NOMO-1 treated with DMSO at 0.1 percent for 48 hours (cell line): ENCODE results near the gene SAMD10.
"Not testable (repeated sequence)": the region's sequence is repeated elsewhere in the genome, so short reads cannot be mapped to it uniquely, and the experiment has no call there.

Experiments used
- DNase-seq: peaks from one replicate; lab custom pipeline; 2025; ENCODE audit not compliant: unreplicated experiment; lab: John Stamatoyannopoulos, UW

SAMD10 gene

GRCh38 chr20:64003960-64004725 lies 24.7 kb upstream of the SAMD10 start:
- DNase-seq: no peak

GRCh38 chr20:64001607-64002011 lies 22.2 kb upstream of the SAMD10 start:
- DNase-seq: no peak

GRCh38 chr20:64000906-64001305 lies 21.5 kb upstream of the SAMD10 start:
- no peak for DNase-seq

DNA sequence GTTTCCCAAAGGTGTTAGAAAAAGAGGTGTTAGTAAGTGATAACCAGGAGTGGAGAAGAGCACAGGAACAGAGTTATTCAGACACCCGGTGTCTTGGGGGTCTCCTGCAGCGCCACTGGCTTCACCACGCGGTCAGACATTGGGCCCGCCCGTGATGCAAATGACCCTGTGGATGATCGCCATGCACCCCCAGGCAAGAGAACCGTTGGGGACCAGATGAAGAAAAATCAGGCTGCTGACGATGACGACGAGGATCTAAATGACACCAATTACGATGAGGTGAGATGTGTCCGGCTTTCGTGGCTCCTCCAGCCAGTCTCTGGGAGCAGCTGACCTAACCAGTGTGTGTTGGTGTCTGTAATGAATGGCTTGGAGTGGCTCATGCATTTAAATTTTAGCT lies 3.5 kb upstream of the SAMD10 start:
- DNase-seq: no peak

- peak; percentile 97 for DNase-seq
Measured at GRCh38 chr20:63980806-63981728, 1.6 kb upstream of the SAMD10 start, which contains the start of gene PRPF6. PRPF6 (plus strand) TSS chr20:63981132; CDS start chr20:63981246, 114 bp downstream.

GRCh38 chr20:63980317-63980805 lies 919 bp upstream of the SAMD10 start:
- no peak for DNase-seq

DNA sequence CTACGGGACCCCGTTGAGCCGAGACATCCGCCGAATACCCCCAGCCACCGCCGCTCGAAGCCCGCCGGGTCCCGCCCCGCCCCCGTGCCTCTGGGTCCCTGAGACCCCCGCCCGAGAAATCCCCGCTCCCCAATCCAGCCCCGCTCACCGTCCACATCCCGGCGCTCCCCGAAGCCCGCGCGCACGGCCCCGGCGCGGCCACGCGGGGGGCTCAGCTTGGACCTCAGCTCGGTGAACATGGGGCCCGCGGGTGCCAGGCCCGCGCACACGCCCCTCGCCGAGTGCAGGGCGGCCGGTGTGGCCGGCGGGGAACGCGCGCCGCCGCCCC lies 249 bp downstream of the SAMD10 start:
- no peak for DNase-seq

- peak; percentile 10 for DNase-seq
Measured at GRCh38 chr20:63978319-63979228, 868 bp downstream of the SAMD10 start.

DNA sequence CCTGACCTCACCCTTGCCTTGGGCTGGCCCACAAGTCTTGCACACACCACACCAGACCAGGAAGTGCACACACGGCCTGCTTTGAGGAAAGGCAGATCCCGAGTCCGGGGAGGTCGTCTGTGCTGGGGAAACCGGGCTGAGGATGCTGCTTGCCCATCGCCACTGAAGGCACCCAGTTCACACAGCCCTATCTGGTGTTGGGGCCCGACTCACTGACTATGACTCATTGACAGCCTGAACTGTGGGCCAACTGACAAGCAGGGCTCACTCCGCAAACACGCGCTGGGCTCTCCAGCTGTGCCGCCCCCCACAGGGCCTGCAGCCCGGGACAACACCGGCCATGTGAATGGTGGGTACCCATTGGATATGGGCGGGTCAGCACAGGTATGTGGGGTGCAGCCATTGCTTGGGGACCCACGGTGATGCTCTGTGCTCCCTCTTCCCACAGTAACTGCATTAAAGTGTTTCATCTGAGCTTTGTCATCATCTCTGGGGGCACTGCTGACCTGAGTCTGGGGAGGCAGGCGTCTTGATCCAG lies 1.6 kb downstream of the SAMD10 start:
- DNase-seq: peak; percentile 45

DNA sequence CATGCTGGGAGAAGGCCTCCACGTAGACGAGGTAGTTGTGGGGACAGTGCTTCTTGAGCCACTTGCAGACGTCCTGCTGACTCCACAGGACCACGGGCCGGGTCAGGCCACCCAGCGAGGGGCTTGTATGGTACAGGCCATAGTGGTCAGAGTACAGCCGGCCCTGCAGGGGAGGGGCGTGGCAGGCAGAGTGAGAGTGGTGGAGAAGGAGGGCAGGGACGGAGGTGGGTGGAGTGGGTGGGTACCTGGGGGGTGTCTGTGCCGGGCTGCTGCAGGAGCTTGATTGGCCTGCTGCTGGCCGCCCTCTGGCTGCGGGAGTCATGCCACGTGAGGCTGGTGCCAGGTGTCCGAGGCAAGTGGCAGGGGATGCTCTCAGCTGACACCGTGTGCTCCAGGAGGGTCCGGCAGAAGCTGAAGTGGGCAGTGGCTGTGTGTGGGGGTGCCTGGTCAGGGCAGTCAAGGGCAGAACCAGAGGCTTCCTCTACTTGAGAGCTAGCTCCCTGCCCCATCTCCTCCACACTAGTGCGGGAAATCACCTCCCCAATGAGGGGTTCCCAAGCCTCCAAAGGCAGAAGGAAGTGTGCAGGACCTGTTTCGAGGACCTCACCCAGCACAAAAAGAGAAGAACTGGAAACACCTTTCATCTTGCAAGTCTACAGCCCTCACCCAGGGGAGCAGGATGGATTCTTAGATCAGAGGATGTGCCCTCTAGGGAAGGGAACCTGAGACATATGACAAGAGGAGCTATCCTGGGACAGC lies 2.3 kb downstream of the SAMD10 start:
- DNase-seq: no peak

- DNase-seq: not testable (repeated sequence)
Measured at GRCh38 chr20:63976511-63976910, 2.9 kb downstream of the SAMD10 start.

GRCh38 chr20:63974402-63975200 lies 4.8 kb downstream of the SAMD10 start:
- no peak for DNase-seq

GRCh38 chr20:63973636-63974401 lies 5.6 kb downstream of the SAMD10 start:
- DNase-seq: peak; percentile 74

DNA sequence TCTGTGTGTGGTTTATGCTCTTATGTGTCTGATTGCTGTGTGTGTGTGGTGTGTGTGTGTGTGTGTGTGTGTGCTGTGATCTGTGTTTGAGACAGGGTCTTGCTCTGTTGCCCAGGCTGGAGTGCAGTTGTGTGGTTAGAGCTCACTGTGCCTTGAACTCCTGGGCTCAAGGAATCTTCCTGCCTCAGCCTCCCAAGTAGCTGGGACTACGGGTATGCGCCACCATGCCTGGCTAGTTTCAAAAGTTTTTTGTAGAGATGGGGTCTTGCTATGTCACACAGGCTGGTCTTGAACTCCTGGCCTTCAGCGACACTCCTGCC lies 6.3 kb downstream of the SAMD10 start:
- no peak for DNase-seq

GRCh38 chr20:63972312-63973159 lies 6.9 kb downstream of the SAMD10 start:
- no peak for DNase-seq

- not testable (repeated sequence) for DNase-seq
Measured at GRCh38 chr20:63971960-63972311, 7.5 kb downstream of the SAMD10 start.

- no peak for DNase-seq
Measured at GRCh38 chr20:63970714-63971431, 8.6 kb downstream of the SAMD10 start.
